Measurements from ENCODE around the gene IRAK2.

IRAK2 gene, protein sequence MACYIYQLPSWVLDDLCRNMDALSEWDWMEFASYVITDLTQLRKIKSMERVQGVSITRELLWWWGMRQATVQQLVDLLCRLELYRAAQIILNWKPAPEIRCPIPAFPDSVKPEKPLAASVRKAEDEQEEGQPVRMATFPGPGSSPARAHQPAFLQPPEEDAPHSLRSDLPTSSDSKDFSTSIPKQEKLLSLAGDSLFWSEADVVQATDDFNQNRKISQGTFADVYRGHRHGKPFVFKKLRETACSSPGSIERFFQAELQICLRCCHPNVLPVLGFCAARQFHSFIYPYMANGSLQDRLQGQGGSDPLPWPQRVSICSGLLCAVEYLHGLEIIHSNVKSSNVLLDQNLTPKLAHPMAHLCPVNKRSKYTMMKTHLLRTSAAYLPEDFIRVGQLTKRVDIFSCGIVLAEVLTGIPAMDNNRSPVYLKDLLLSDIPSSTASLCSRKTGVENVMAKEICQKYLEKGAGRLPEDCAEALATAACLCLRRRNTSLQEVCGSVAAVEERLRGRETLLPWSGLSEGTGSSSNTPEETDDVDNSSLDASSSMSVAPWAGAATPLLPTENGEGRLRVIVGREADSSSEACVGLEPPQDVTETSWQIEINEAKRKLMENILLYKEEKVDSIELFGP

DNA sequence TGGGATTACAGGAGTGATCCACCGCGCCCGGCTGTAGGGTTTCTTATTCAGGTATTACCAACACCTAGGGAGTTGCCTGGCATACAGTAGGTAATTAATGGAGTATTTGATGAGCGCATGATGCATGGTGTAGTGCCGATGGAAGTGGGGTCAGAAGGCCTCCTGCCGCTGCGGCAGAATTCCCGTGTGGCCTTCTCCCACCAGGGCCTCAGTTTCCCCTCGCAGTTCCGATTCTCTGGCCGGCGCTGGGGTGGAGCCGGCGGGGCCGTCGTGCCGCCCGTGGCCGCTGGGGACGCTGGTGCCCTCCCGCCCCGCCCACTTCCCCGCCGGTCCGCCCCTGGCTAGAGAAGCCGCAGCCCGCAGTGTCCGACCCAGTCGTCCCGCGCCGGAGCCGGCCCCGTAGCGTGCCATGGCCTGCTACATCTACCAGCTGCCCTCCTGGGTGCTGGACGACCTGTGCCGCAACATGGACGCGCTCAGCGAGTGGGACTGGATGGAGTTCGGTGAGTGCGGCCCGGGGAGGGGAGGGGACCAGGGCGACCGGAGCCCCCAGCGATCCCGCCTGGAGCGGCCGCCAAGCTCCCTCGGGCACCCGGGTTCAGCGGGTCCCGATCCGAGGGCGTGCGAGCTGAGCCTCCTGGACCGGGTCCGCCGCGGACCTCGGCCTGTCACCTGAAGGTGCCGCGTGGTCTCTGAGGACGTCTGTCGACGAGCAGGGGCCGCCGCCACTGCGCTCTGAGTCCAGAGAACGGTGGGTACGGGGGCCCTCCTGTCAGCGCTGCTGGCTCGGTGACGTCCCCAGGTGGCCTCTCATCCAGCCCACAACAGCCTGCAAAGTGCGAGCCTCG, at the start of gene IRAK2:
TSS of gene IRAK2 (plus strand) at position 374 of the 848 bp plus-strand sequence. CDS start at position 410, 36 bp downstream.
- ATAC-seq, result peak; percentile 91
- TF ChIP-seq GLIS3 (CRISPR knock-in tag; IDR thresholded peaks at IDR 0.05), result no peak
- no peak for TF ChIP-seq ESRRG (CRISPR knock-in tag; IDR thresholded peaks at IDR 0.05)
- TF ChIP-seq, protein P1, sequence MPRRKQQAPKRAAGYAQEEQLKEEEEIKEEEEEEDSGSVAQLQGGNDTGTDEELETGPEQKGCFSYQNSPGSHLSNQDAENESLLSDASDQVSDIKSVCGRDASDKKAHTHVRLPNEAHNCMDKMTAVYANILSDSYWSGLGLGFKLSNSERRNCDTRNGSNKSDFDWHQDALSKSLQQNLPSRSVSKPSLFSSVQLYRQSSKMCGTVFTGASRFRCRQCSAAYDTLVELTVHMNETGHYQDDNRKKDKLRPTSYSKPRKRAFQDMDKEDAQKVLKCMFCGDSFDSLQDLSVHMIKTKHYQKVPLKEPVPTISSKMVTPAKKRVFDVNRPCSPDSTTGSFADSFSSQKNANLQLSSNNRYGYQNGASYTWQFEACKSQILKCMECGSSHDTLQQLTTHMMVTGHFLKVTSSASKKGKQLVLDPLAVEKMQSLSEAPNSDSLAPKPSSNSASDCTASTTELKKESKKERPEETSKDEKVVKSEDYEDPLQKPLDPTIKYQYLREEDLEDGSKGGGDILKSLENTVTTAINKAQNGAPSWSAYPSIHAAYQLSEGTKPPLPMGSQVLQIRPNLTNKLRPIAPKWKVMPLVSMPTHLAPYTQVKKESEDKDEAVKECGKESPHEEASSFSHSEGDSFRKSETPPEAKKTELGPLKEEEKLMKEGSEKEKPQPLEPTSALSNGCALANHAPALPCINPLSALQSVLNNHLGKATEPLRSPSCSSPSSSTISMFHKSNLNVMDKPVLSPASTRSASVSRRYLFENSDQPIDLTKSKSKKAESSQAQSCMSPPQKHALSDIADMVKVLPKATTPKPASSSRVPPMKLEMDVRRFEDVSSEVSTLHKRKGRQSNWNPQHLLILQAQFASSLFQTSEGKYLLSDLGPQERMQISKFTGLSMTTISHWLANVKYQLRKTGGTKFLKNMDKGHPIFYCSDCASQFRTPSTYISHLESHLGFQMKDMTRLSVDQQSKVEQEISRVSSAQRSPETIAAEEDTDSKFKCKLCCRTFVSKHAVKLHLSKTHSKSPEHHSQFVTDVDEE (CRISPR knock-in tag; IDR thresholded peaks at IDR 0.05), result no peak

DNA sequence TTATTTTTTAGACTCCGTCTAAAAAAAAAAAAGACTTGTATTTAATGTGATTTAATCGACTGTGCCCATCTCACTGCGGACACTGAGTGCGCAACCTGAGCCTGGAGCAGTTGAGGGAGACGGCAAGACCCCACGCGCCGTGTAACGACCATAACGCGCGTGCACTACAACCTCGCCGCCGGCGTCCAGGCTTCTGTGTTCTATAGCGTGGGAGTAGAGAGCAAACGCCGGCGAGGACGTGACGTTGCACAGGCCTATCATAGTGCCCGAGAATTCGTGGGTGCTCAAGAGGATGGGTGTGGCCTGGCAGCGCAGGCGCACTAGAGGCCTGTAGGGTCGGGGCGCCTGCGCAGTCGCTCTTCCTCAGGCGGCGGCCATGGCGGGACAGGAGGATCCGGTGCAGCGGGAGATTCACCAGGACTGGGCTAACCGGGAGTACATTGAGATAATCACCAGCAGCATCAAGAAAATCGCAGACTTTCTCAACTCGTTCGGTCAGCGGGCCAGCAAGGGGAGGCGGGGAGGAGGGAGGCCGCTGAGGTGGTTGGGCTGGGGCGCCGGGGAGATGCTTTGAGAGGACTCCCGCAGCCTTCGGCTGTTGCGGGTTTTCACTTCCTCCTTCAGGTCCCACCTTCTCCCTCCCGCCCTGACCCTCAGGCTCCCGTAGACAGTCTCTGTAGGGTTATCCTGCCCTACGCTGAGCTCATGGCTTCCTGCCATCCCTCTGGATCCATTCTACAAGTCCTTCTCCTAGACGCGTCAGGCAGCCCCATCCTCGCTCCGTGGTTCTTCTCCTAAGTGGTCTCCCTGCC, 49.2 kb upstream of the IRAK2 start, which contains the start of gene BRK1:
TSS of gene BRK1 (plus strand) at position 350 of the 812 bp plus-strand sequence. CDS start at position 377, 27 bp downstream.
- peak; percentile 98 for ATAC-seq
- TF ChIP-seq ZFP3 (CRISPR knock-in tag; IDR thresholded peaks at IDR 0.05) (no peak), ARNTL (CRISPR knock-in tag; IDR thresholded peaks at IDR 0.05; ENCODE audit: borderline replicate concordance, low read depth) (no peak), OSR1 (CRISPR knock-in tag; IDR thresholded peaks at IDR 0.05) (no peak), RARB (CRISPR knock-in tag; IDR thresholded peaks at IDR 0.05) (no peak), ZNF8 (CRISPR knock-in tag; IDR thresholded peaks at IDR 0.05) (no peak), GLIS3 (CRISPR knock-in tag; IDR thresholded peaks at IDR 0.05) (no peak), ESRRG (CRISPR knock-in tag; IDR thresholded peaks at IDR 0.05) (no peak)
- TF ChIP-seq, protein P2, sequence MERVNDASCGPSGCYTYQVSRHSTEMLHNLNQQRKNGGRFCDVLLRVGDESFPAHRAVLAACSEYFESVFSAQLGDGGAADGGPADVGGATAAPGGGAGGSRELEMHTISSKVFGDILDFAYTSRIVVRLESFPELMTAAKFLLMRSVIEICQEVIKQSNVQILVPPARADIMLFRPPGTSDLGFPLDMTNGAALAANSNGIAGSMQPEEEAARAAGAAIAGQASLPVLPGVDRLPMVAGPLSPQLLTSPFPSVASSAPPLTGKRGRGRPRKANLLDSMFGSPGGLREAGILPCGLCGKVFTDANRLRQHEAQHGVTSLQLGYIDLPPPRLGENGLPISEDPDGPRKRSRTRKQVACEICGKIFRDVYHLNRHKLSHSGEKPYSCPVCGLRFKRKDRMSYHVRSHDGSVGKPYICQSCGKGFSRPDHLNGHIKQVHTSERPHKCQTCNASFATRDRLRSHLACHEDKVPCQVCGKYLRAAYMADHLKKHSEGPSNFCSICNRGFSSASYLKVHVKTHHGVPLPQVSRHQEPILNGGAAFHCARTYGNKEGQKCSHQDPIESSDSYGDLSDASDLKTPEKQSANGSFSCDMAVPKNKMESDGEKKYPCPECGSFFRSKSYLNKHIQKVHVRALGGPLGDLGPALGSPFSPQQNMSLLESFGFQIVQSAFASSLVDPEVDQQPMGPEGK (CRISPR knock-in tag; IDR thresholded peaks at IDR 0.05; ENCODE audit: borderline replicate concordance), result no peak
- TF ChIP-seq, protein P3, sequence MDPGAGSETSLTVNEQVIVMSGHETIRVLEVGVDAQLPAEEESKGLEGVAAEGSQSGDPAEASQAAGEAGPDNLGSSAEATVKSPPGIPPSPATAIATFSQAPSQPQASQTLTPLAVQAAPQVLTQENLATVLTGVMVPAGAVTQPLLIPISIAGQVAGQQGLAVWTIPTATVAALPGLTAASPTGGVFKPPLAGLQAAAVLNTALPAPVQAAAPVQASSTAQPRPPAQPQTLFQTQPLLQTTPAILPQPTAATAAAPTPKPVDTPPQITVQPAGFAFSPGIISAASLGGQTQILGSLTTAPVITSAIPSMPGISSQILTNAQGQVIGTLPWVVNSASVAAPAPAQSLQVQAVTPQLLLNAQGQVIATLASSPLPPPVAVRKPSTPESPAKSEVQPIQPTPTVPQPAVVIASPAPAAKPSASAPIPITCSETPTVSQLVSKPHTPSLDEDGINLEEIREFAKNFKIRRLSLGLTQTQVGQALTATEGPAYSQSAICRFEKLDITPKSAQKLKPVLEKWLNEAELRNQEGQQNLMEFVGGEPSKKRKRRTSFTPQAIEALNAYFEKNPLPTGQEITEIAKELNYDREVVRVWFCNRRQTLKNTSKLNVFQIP (CRISPR knock-in tag; IDR thresholded peaks at IDR 0.05; ENCODE audit: borderline replicate concordance, low read depth), result no peak
- TF ChIP-seq, protein P4, sequence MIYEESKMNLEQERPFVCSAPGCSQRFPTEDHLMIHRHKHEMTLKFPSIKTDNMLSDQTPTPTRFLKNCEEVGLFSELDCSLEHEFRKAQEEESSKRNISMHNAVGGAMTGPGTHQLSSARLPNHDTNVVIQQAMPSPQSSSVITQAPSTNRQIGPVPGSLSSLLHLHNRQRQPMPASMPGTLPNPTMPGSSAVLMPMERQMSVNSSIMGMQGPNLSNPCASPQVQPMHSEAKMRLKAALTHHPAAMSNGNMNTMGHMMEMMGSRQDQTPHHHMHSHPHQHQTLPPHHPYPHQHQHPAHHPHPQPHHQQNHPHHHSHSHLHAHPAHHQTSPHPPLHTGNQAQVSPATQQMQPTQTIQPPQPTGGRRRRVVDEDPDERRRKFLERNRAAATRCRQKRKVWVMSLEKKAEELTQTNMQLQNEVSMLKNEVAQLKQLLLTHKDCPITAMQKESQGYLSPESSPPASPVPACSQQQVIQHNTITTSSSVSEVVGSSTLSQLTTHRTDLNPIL (CRISPR knock-in tag; IDR thresholded peaks at IDR 0.05; ENCODE audit: low read depth), result no peak

DNA sequence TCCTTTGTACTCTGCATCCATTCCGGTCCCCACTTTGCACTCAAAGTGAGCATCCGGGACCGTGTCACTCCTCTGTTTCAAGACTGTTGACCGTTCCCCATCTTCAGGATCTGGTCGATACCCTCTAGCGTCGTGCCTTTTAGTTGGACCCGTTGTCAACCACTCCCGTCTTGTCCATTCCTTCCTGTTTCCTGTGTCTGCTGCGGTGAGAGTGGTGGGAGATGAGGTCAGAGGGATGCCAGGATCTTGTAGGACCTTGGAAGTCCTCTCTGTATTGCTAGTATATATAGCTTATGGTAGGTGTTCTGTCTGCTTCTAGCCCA, 48.6 kb upstream of the IRAK2 start:
- ATAC-seq, result peak; percentile 54
- TF ChIP-seq, protein P3 (CRISPR knock-in tag; IDR thresholded peaks at IDR 0.05; ENCODE audit: borderline replicate concordance, low read depth), result no peak
- TF ChIP-seq ZNF70 (CRISPR knock-in tag; IDR thresholded peaks at IDR 0.05) (no peak), ARNTL (CRISPR knock-in tag; IDR thresholded peaks at IDR 0.05; ENCODE audit: borderline replicate concordance, low read depth) (no peak), TCF4 (CRISPR knock-in tag; IDR thresholded peaks at IDR 0.05; ENCODE audit: borderline replicate concordance) (no peak), ZFP3 (CRISPR knock-in tag; IDR thresholded peaks at IDR 0.05) (no peak), ISL1 (CRISPR knock-in tag; IDR thresholded peaks at IDR 0.05) (no peak), GLIS3 (CRISPR knock-in tag; IDR thresholded peaks at IDR 0.05) (no peak), RARB (CRISPR knock-in tag; IDR thresholded peaks at IDR 0.05) (no peak), OSR1 (CRISPR knock-in tag; IDR thresholded peaks at IDR 0.05) (no peak), ZNF565 (CRISPR knock-in tag; conservative IDR thresholded peaks at IDR 0.05; ENCODE audit: low read depth) (no peak), ZFP30 (CRISPR knock-in tag; IDR thresholded peaks at IDR 0.05) (no peak), ZNF8 (CRISPR knock-in tag; IDR thresholded peaks at IDR 0.05) (no peak), ZC3H10 (CRISPR knock-in tag; IDR thresholded peaks at IDR 0.05) (no peak), ESRRG (CRISPR knock-in tag; IDR thresholded peaks at IDR 0.05) (no peak), SNAI2 (CRISPR knock-in tag; IDR thresholded peaks at IDR 0.05) (no peak)
- TF ChIP-seq, protein P4 (CRISPR knock-in tag; IDR thresholded peaks at IDR 0.05; ENCODE audit: low read depth), result no peak
- TF ChIP-seq, protein P2 (CRISPR knock-in tag; IDR thresholded peaks at IDR 0.05; ENCODE audit: borderline replicate concordance), result no peak

All from SK-N-SH treated with all-trans-retinoic acid at 6 μM for 48 hours (cell line).